Ascending aorta (tissue), 2 donors: Measurements from ENCODE around the gene RRAGB. TPM values are rescaled to one million over a fixed set of nuclear protein-coding genes. Genes with fewer than 3 reads are reported as not detected.
"Not testable (repeated sequence)": the region's sequence is repeated elsewhere in the genome, so short reads cannot be mapped to it uniquely, and the experiment has no call there.

Experiments used
- DNase-seq, 2 donors: peaks; one replicate each; pipeline ENCODE4 v3.0.0-alpha.2; 2019; ENCODE audit warnings: low spot score in 2 of 2
- H3K27ac ChIP-seq, 2 donors: fragments of 200-600 bp; sonication (generic); one replicate each; pipeline ENCODE4 v1.5.1; 2016 to 2017; ENCODE audit warnings: mild to moderate bottlenecking in 1 of 2
- H3K27me3 ChIP-seq: fragments of 200-600 bp; sonication (generic); one replicate; pipeline ENCODE4 v1.5.1; 2017
- H3K36me3 ChIP-seq, 2 donors: fragments of 200-600 bp; sonication (generic); one replicate each; pipeline ENCODE4 v1.5.1; 2016
- H3K4me1 ChIP-seq, 2 donors: fragments of 200-600 bp; sonication (generic); one replicate each; pipeline ENCODE4 v1.5.1; 2016 to 2017; ENCODE audit warnings: mild to moderate bottlenecking in 1 of 2
- H3K4me3 ChIP-seq, 2 donors: fragments of 200-600 bp; sonication (generic); one replicate each; pipeline ENCODE4 v1.5.1; 2016 to 2017; ENCODE audit warnings: mild to moderate bottlenecking in 1 of 2
- H3K9me3 ChIP-seq, 2 donors: fragments of 200-600 bp; sonication (generic); one replicate each; pipeline ENCODE4 v1.5.1; 2016
- intact Hi-C: fragments of 100-400 bp; cut with DNase I; formaldehyde crosslinking; loops from one replicate; pipeline ENCODE4 v1.15.1; 2023
- total RNA-seq: library from RNA; depleted of rRNA; stranded (reverse); fragments of >200 nt; gene quantifications from one replicate; pipeline ENCODE4 v1.1.0, GENCODE V29; 2016
- TF ChIP-seq, protein P1 (sequence below), 3 experiments: fragments of 200-600 bp in 2 of 3; fragments of 450-650 bp in 1 of 3; sonication (generic) in 2 of 3; IDR thresholded peaks; one replicate each; pipeline ENCODE4 v1.5.1; 2016 to 2019; ENCODE audit warnings: antibody characterized with exemption in 3 of 3, mild to moderate bottlenecking in 1 of 3, moderate library complexity in 1 of 3

RRAGB gene
- total RNA-seq, 1 donor from 2014 or later: 9.9 TPM

GRCh38 chrX:55715847-55716246 lies 1.7 kb upstream of the RRAGB start:
- Histone ChIP-seq H3K36me3 (no peaks in the 10 kb centered on the region), H3K27ac (no peak overlapping the region), H3K4me3 (no peak overlapping the region), H3K9me3 (no peaks in the 10 kb centered on the region), H3K27me3 (no peaks in the 10 kb centered on the region), H3K4me1 (peaks cover 0 to 10% of the 10 kb centered on the region in 2 donors)
- TF ChIP-seq, protein P1, sequence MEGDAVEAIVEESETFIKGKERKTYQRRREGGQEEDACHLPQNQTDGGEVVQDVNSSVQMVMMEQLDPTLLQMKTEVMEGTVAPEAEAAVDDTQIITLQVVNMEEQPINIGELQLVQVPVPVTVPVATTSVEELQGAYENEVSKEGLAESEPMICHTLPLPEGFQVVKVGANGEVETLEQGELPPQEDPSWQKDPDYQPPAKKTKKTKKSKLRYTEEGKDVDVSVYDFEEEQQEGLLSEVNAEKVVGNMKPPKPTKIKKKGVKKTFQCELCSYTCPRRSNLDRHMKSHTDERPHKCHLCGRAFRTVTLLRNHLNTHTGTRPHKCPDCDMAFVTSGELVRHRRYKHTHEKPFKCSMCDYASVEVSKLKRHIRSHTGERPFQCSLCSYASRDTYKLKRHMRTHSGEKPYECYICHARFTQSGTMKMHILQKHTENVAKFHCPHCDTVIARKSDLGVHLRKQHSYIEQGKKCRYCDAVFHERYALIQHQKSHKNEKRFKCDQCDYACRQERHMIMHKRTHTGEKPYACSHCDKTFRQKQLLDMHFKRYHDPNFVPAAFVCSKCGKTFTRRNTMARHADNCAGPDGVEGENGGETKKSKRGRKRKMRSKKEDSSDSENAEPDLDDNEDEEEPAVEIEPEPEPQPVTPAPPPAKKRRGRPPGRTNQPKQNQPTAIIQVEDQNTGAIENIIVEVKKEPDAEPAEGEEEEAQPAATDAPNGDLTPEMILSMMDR (IDR thresholded peaks at IDR 0.05): no peak
- intact Hi-C loops: loop anchor here (5.0 to 10.0 kb wide), 4 partner anchors 519 to 1879 kb away; partner anchors contain the start of genes KLF8 and ZXDB
- DNase-seq: no peak

- Histone ChIP-seq H3K9me3 (no peaks in the 10 kb centered on the region), H3K27ac (peak overlapping the region; percentile 61 to 73), H3K36me3 (peaks cover 0 to 3% of the 10 kb centered on the region in 2 donors), H3K27me3 (no peaks in the 10 kb centered on the region), H3K4me3 (peak overlapping the region in 1 of 2 donors; percentile 81), H3K4me1 (peaks cover 0 to 4% of the 10 kb centered on the region in 2 donors)
- intact Hi-C loops: loop anchor here (5.0 to 10.0 kb wide), 4 partner anchors 518 to 1878 kb away; partner anchors contain the start of genes KLF8 and ZXDB
- TF ChIP-seq, protein P1 (IDR thresholded peaks at IDR 0.05): no peak
- no peak for DNase-seq
Observed at GRCh38 chrX:55716937-55717336, 612 bp upstream of the RRAGB start.

- no peaks in the 10 kb centered on the region for H3K9me3 ChIP-seq
- H3K36me3 ChIP-seq: peaks cover 7 to 37% of the 10 kb centered on the region in 2 donors
- H3K27me3 ChIP-seq: no peaks in the 10 kb centered on the region
- DNase-seq: no peak
- no peak overlapping the region for H3K4me3 ChIP-seq
- TF ChIP-seq, protein P1 (IDR thresholded peaks at IDR 0.05): no peak
- H3K27ac ChIP-seq: no peak overlapping the region
- H3K4me1 ChIP-seq: no peaks in the 10 kb centered on the region
- intact Hi-C loops: no loop called here
Observed at GRCh38 chrX:55731826-55732225, 14.3 kb downstream of the RRAGB start.

DNA sequence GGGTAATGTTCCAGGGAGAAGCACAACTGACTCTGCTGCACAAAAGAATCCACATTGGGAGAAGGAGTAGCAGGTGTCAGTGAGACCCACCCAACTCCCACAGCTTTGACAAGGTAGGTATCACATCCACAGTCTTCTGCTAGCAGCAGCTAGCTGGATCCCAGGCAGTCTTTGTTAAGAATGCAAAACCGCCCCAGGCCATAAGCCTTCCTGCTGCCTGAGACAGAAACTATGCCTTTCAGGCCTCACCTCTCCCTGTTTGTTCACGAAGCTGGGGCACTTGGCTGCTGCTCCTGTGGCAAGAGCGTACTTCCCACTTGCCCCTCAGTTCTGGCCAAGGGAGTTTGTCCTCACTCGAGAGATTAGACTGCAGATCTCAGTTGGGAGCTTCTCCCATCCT lies 21.4 kb downstream of the RRAGB start:
- Histone ChIP-seq H3K27me3 (no peaks in the 10 kb centered on the region), H3K9me3 (no peaks in the 10 kb centered on the region), H3K4me3 (no peak overlapping the region), H3K4me1 (no peaks in the 10 kb centered on the region), H3K36me3 (peaks cover 0 to 36% of the 10 kb centered on the region in 2 donors), H3K27ac (no peak overlapping the region)
- intact Hi-C loops: no loop called here
- DNase-seq: no peak
- TF ChIP-seq, protein P1 (IDR thresholded peaks at IDR 0.05): no peak

DNA sequence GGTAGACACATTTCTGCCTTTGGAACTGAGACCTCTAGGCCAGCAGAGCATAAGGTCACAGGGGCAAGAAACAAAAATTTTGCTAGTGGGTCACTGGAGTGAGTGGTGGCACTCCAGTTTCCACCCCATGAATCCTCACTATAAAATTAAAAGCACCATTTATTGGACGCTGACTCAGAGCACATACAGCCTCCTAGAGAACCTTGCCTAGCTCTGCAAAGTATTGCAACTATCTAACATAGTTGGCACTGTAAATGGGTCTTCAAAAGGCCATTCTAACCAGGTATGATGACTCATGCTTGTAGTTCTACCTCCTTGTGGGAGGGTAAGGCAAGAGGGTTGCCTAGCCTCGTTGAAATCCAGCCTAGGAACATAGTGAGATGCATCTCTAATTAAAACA lies 25.1 kb downstream of the RRAGB start:
- no peak for DNase-seq
- H3K36me3 ChIP-seq: peaks cover 2 to 16% of the 10 kb centered on the region in 2 donors
- H3K27ac ChIP-seq: no peak overlapping the region
- H3K4me3 ChIP-seq: no peak overlapping the region
- intact Hi-C loops: no loop called here
- TF ChIP-seq, protein P1 (IDR thresholded peaks at IDR 0.05): no peak
- no peaks in the 10 kb centered on the region for H3K9me3 ChIP-seq
- H3K27me3 ChIP-seq: no peaks in the 10 kb centered on the region
- no peaks in the 10 kb centered on the region for H3K4me1 ChIP-seq

DNA sequence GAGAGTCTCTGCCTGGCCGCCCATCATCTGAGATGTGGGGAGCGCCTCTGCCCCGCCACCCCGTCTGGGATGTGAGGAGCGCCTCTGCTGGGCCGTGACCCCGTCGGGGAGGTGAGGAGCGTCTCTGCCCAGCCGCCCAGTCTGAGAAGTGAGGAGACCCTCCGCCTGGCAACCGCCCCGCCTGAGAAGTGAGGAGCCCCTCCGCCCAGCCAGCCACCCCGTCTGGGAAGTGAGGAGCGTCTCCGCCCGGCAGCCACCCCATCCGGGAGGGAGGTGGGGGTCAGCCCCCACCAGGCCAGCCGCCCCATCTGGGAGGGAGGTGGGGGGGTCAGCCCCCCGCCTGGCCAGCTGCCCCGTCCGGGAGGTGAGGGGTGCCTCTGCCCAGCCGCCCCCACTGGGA lies 30.9 kb downstream of the RRAGB start:
- H3K27me3 ChIP-seq, DNase-seq, H3K4me1 ChIP-seq, H3K9me3 ChIP-seq, H3K27ac ChIP-seq, intact Hi-C loops, H3K4me3 ChIP-seq, H3K36me3 ChIP-seq: not testable (repeated sequence)
